ENCODE measurements around the gene ANKMY1.

GRCh38 chr2:240457223-240458043 lies 100.4 kb downstream of the ANKMY1 start:
- no peak for TF ChIP-seq CTCF (conservative IDR thresholded peaks at IDR 0.05; ENCODE audit: low read depth in 2 of 2)
- TF ChIP-seq ETS1 (IDR thresholded peaks at IDR 0.05), result no peak
- TF ChIP-seq POLR2AphosphoS5 (IDR thresholded peaks at IDR 0.05; ENCODE audit: low read depth), result no peak
- TF ChIP-seq CREB1 (CRISPR knock-in tag; IDR thresholded peaks at IDR 0.05; ENCODE audit: low read depth), result no peak
- TF ChIP-seq EZH2 (IDR thresholded peaks at IDR 0.05; ENCODE audit: low read depth, unreplicated experiment), result no peak
- TF ChIP-seq EZH2phosphoT487 (IDR thresholded peaks at IDR 0.05; ENCODE audit: unreplicated experiment), result no peak
- no peak for TF ChIP-seq JUNB (IDR thresholded peaks at IDR 0.05; ENCODE audit: unreplicated experiment)
- TF ChIP-seq REST (IDR thresholded peaks at IDR 0.05; ENCODE audit: unreplicated experiment), result no peak
- no peak for TF ChIP-seq STAT1 (IDR thresholded peaks at IDR 0.05; ENCODE audit: unreplicated experiment)
- TF ChIP-seq ZNF331 (CRISPR knock-in tag; IDR thresholded peaks at IDR 0.05; ENCODE audit: low read depth), result no peak
